HepG2 (cell line): ENCODE measurements around the gene ZNF629. TPM values are rescaled to one million over a fixed set of nuclear protein-coding genes. Genes with fewer than 3 reads are reported as not detected.

ENCODE experiments used
- AKAP8 ChIP-seq: sonication (generic); formaldehyde crosslinking; IDR thresholded peaks from 2 replicates; pipeline ENCODE4 v1.5.1; 2020; ENCODE audit warnings: mild to moderate bottlenecking, missing genetic modification reagents
- ATF7 ChIP-seq, 2 experiments: fragments of 450-650 bp in 1 of 2; sonication (generic) in 1 of 2; formaldehyde crosslinking in 1 of 2; IDR thresholded peaks; 2 replicates each; pipeline versions ENCODE4 v1.4.0 to v1.6.1; 2016 to 2020; ENCODE audit warnings: antibody characterized with exemption in 1 of 2, mild to moderate bottlenecking in 1 of 2, missing genetic modification reagents in 1 of 2
- CBX5 ChIP-seq: sonication (generic); formaldehyde crosslinking; IDR thresholded peaks from 2 replicates; pipeline ENCODE4 v1.4.0; 2020; ENCODE audit warnings: missing genetic modification reagents, borderline replicate concordance
- IRF9 ChIP-seq: sonication (generic); formaldehyde crosslinking; IDR thresholded peaks from 2 replicates; pipeline ENCODE4 v1.8.0; 2022; ENCODE audit warnings: missing genetic modification reagents, mild to moderate bottlenecking, borderline replicate concordance
- KAT7 ChIP-seq: IDR thresholded peaks from 2 replicates; pipeline ENCODE4 v1.6.1; 2018; ENCODE audit warnings: borderline replicate concordance, missing compliant biosample characterization
- LBX2 ChIP-seq: sonication (generic); formaldehyde crosslinking; IDR thresholded peaks from 2 replicates; pipeline ENCODE4 v1.5.0; 2020; ENCODE audit warnings: missing genetic modification reagents, mild to moderate bottlenecking, borderline replicate concordance
- MEIS1 ChIP-seq: sonication (generic); formaldehyde crosslinking; IDR thresholded peaks from 2 replicates; pipeline ENCODE4 v1.9.0; 2021; ENCODE audit warnings: mild to moderate bottlenecking, missing genetic modification reagents, moderate library complexity, borderline replicate concordance
- NCOA1 ChIP-seq: sonication (generic); formaldehyde crosslinking; IDR thresholded peaks from 2 replicates; pipeline ENCODE4 v1.9.0; 2021; ENCODE audit warnings: missing genetic modification reagents
- NFE2L2 ChIP-seq: fragments of 150-350 bp; IDR thresholded peaks from 2 replicates; pipeline ENCODE4 v1.6.1; 2014; ENCODE audit warnings: low read length
- NFIC ChIP-seq: IDR thresholded peaks from 2 replicates; pipeline ENCODE4 v1.6.1; 2012; ENCODE audit warnings: mild to moderate bottlenecking, low read length, inconsistent platforms
- NR2F2 ChIP-seq: IDR thresholded peaks from 2 replicates; pipeline ENCODE4 v1.6.1; 2012; ENCODE audit warnings: low read depth, inconsistent platforms, borderline replicate concordance
- PHB2 ChIP-seq: fragments of 450-650 bp; IDR thresholded peaks from 2 replicates; pipeline ENCODE4 v1.6.1; 2018; ENCODE audit not compliant: partially characterized antibody
- POGK ChIP-seq: sonication (generic); formaldehyde crosslinking; conservative IDR thresholded peaks from 2 replicates; pipeline ENCODE4 v1.8.0; 2022; ENCODE audit warnings: mild to moderate bottlenecking, moderate library complexity, missing genetic modification reagents
- SRSF9 ChIP-seq: fragments of 200-400 bp; formaldehyde crosslinking; IDR thresholded peaks from 2 replicates; pipeline ENCODE4 v1.6.1; 2018; ENCODE audit warnings: borderline replicate concordance, mild to moderate bottlenecking, low read depth, low read length; ENCODE audit not compliant: insufficient read depth, poor library complexity, severe bottlenecking
- TEAD3 ChIP-seq: optimal IDR thresholded peaks from 2 replicates; pipeline ENCODE3; 2016; ENCODE audit warnings: borderline replicate concordance
- TERF1 ChIP-seq: sonication (generic); formaldehyde crosslinking; IDR thresholded peaks from 2 replicates; pipeline ENCODE4 v1.8.0; 2022; ENCODE audit warnings: mild to moderate bottlenecking, missing genetic modification reagents, moderate library complexity
- THYN1 ChIP-seq: sonication (generic); formaldehyde crosslinking; IDR thresholded peaks from 2 replicates; pipeline ENCODE4 v1.8.1; 2023; ENCODE audit warnings: low read depth, mild to moderate bottlenecking, moderate library complexity, missing genetic modification reagents, borderline replicate concordance
- ZBTB26 ChIP-seq: IDR thresholded peaks from 2 replicates; pipeline ENCODE4 v1.6.1; 2016; ENCODE audit warnings: missing compliant biosample characterization, missing genetic modification reagents, borderline replicate concordance
- ZFP91 ChIP-seq: sonication (generic); formaldehyde crosslinking; IDR thresholded peaks from 2 replicates; pipeline ENCODE4 v1.9.0; 2022; ENCODE audit warnings: missing genetic modification reagents, mild to moderate bottlenecking, borderline replicate concordance
- ZFY ChIP-seq: sonication (generic); formaldehyde crosslinking; IDR thresholded peaks from 2 replicates; pipeline ENCODE4 v1.4.0; 2020; ENCODE audit warnings: missing genetic modification reagents
- ZNF3 ChIP-seq: IDR thresholded peaks from 2 replicates; pipeline ENCODE4 v1.7.0; 2017; ENCODE audit warnings: inconsistent platforms
- ZNF841 ChIP-seq: sonication (generic); formaldehyde crosslinking; IDR thresholded peaks from 2 replicates; pipeline ENCODE4 v1.8.1; 2023; ENCODE audit warnings: missing genetic modification reagents, borderline replicate concordance
- ZSCAN21 ChIP-seq: sonication (generic); formaldehyde crosslinking; IDR thresholded peaks from 2 replicates; pipeline ENCODE4 v1.8.0; 2022; ENCODE audit warnings: mild to moderate bottlenecking, missing genetic modification reagents, moderate library complexity, borderline replicate concordance
- ZSCAN9 ChIP-seq: IDR thresholded peaks from 2 replicates; pipeline ENCODE4 v1.6.1; 2016; ENCODE audit warnings: borderline replicate concordance
- polyA plus RNA-seq, 8 experiments: library from polyadenylated mRNA; depleted of rRNA in 3 of 8; stranded (reverse) in 7 of 8; unstranded in 1 of 8; fragments of >200 nt; fragmentation: Illumina TruSeq in 4 of 8; extraction: Trizol in 4 of 8; gene quantifications; 2 replicates each; pipeline versions ENCODE4 v1.2.1 to v1.2.3, GENCODE V29; 2011 to 2016; ENCODE audit warnings: low read depth in 4 of 8, missing spikeins in 1 of 8, mixed read lengths in 1 of 8; ENCODE audit not compliant: insufficient read depth in 1 of 8
- total RNA-seq, 5 experiments: library from RNA; depleted of rRNA; stranded (reverse); fragments of >200 nt; fragmentation: Illumina TruSeq; extraction: Trizol; gene quantifications; 2 replicates each; pipeline ENCODE4 v1.2.3, GENCODE V29; 2016; ENCODE audit warnings: low read depth in 1 of 5

ZNF629 gene
- total and polyA plus RNA-seq, 2 of the 13 experiments (the other 11 are each of a cell fraction or from before 2014, with no cell fraction given), result 6.1 to 16.5 TPM

GRCh38 chr16:30780549-30780948 is 6.5 kb downstream of the ZNF629 start (continued):
- TF ChIP-seq TERF1 (no peak), SRSF9 (no peak), NCOA1 (CRISPR knock-in tag) (no peak), ZNF3 (no peak), PHB2 (no peak), ZNF841 (CRISPR knock-in tag) (no peak), POGK (CRISPR knock-in tag) (no peak), LBX2 (CRISPR knock-in tag) (no peak), ZFY (CRISPR knock-in tag) (0 out of 2 replicates have a peak, but pooled peaks have one; percentile 12), KAT7 (CRISPR knock-in tag) (0 out of 2 replicates have a peak, but pooled peaks have one; percentile 25), THYN1 (CRISPR knock-in tag) (no peak), TEAD3 (CRISPR knock-in tag) (no peak), NFE2L2 (no peak), IRF9 (CRISPR knock-in tag) (no peak), ZSCAN9 (no peak), CBX5 (no peak), NFIC (no peak), ATF7 (IDR thresholded peaks at IDR 0.05) (no peak), ATF7 (CRISPR knock-in tag; IDR thresholded peaks at IDR 0.05) (no peak), MEIS1 (CRISPR knock-in tag) (no peak), NR2F2 (no peak), ZFP91 (no peak; the same call in 1 of the 2 replicates), AKAP8 (no peak), ZBTB26 (CRISPR knock-in tag) (no peak), ZSCAN21 (no peak)
